Lower lobe of right lung (tissue), 2 donors: ENCODE measurements around the gene INTS14. TPM values are rescaled to one million over a fixed set of nuclear protein-coding genes. Genes with fewer than 3 reads are reported as not detected.
"Not testable (repeated sequence)": the region's sequence is repeated elsewhere in the genome, so short reads cannot be mapped to it uniquely, and the experiment has no call there.

Experiments used
- ATAC-seq, 2 donors: fragments of 200-7000 bp; cut with Tn5 transposase; one replicate each; pipeline ENCODE4 v1.9.1; 2020 to 2022; ENCODE audit warnings: mild to moderate bottlenecking in 2 of 2, moderate library complexity in 2 of 2
- DNase-seq: peaks from one replicate; pipeline ENCODE4 v3.0.0-alpha.2; 2020
- H3K27ac ChIP-seq: fragments of 200-600 bp; one replicate; pipeline ENCODE4 v1.8.0; 2022
- H3K27me3 ChIP-seq: fragments of 200-600 bp; one replicate; pipeline ENCODE4 v1.8.0; 2022; ENCODE audit warnings: low read depth
- H3K36me3 ChIP-seq: fragments of 200-600 bp; one replicate; pipeline ENCODE4 v1.8.0; 2022; ENCODE audit warnings: mild to moderate bottlenecking
- H3K4me1 ChIP-seq: fragments of 200-600 bp; one replicate; pipeline ENCODE4 v1.8.0; 2022
- H3K4me3 ChIP-seq: fragments of 200-600 bp; one replicate; pipeline ENCODE4 v1.8.0; 2022; ENCODE audit warnings: mild to moderate bottlenecking
- H3K9me3 ChIP-seq: fragments of 200-600 bp; one replicate; pipeline ENCODE4 v1.8.0; 2022
- intact Hi-C: fragments of 100-400 bp; cut with DNase I; formaldehyde crosslinking; loops from one replicate; pipeline ENCODE4 v1.11.0; 2022
- total RNA-seq: library from RNA; stranded (reverse); fragmentation: NEBNext Ultra II Directional; extraction: Animal tissue kit (Norgen Biotek cat#: 25700); gene quantifications from one replicate; pipeline ENCODE4 v1.2.1, GENCODE V29; 2021
- TF ChIP-seq, protein P1 (sequence below): fragments of 200-600 bp; IDR thresholded peaks from one replicate; pipeline ENCODE4 v1.8.0; 2022; ENCODE audit warnings: antibody characterized with exemption, mild to moderate bottlenecking
- donor health status: DM: no; HTN: yes; CAD: no; lungs with severe emphysema.

INTS14 gene
- total RNA-seq, 1 donor from 2014 or later: 27.1 TPM

DNA sequence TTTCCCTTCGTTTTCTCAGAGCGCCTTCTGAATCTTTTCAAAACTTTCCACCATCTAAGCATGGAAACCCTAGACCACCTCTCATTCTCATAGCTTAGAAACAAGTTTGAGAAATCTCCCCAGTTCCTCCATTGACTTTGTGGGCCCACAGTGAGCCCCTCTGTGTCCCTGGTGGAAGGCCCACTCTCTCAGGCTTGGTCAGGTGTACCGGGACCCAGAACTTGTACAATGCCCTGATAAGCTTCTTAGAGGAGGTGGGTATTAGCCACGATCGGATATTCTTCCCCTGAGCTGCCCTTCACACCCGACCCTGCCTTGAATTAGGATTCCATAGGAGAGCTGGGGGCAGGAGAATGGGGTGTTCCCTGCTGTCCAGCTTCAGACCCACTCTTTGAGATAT, 10.7 kb upstream of the INTS14 start, which contains the start of gene SLC24A1:
Gene SLC24A1 (plus strand): TSS at position 301 of the 400 bp plus-strand sequence. CDS start 2,143 bp downstream, outside the sequence.
- Histone ChIP-seq H3K27me3 (no peaks in the 10 kb centered on the region), H3K9me3 (no peaks in the 10 kb centered on the region), H3K4me1 (no peaks in the 10 kb centered on the region), H3K4me3 (no peak within 1 kb of the TSS), H3K36me3 (peaks cover 19% of the 10 kb centered on the region), H3K27ac (no peak within 1 kb of the TSS)
- intact Hi-C loops: no loop called here
- no peak for ATAC-seq
- TF ChIP-seq, protein P1, sequence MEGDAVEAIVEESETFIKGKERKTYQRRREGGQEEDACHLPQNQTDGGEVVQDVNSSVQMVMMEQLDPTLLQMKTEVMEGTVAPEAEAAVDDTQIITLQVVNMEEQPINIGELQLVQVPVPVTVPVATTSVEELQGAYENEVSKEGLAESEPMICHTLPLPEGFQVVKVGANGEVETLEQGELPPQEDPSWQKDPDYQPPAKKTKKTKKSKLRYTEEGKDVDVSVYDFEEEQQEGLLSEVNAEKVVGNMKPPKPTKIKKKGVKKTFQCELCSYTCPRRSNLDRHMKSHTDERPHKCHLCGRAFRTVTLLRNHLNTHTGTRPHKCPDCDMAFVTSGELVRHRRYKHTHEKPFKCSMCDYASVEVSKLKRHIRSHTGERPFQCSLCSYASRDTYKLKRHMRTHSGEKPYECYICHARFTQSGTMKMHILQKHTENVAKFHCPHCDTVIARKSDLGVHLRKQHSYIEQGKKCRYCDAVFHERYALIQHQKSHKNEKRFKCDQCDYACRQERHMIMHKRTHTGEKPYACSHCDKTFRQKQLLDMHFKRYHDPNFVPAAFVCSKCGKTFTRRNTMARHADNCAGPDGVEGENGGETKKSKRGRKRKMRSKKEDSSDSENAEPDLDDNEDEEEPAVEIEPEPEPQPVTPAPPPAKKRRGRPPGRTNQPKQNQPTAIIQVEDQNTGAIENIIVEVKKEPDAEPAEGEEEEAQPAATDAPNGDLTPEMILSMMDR: no peak
- DNase-seq: no peak

DNA sequence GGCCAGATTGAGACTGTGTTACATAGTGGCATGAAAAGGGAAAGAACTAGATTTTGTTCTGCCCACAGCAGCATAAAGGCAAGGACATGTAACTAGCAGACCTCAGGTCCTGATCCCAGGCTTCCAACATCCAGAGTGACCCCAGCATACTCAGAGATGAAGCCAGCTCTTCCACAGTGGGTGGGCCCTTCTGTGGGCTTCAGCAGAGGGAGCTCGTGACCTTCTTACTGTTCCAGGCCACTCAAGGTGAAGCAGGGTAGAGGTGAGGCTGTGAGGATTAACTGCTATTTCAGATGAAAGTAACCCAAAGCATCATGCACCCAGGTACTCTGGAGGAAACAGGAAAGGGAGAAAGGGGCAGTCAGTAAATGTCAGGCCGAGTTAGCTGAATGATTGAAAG, 9.9 kb upstream of the INTS14 start:
- H3K27me3 ChIP-seq: no peaks in the 10 kb centered on the region
- ATAC-seq: no peak

DNA sequence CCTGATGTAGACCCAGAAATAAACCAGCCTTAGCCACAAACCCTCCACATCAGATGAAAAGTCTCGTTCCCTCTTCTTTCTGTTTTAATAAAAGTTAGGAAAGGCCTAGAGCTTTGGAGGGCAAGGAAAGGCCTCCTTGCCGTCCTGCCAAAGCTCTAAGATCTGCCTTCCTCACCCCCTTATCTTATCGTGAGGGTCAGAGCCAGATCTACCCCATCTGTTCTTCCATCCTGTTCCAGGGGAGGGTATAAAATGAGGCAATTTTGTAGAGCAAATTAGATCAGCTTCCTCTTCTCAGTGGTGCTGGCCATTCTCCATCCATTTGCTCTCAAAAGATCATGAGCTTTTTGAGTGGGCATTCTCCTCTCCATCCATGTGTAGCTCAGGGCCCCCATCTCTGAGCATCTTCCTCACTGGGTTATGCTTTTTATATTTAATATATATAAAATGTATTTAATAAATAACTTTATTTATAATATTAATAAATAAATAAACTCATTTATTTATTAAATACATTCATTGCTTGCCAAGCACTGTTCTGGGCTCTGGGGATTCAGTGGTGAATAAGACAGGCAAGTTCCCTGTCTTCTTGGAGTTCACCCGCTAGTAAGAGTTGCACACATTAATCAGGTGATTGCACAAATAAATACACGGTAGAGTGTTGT, 8.8 kb upstream of the INTS14 start:
- H3K27ac ChIP-seq: no peak overlapping the region
- H3K9me3 ChIP-seq: no peaks in the 10 kb centered on the region
- TF ChIP-seq, protein P1: no peak
- intact Hi-C loops: no loop called here
- H3K4me1 ChIP-seq: no peaks in the 10 kb centered on the region
- no peaks in the 10 kb centered on the region for H3K27me3 ChIP-seq
- DNase-seq (no peak), ATAC-seq (no peak)
- H3K4me3 ChIP-seq: no peak overlapping the region
- H3K36me3 ChIP-seq: peaks cover 5% of the 10 kb centered on the region

More for the DNA sequence above, 9.9 kb upstream of the INTS14 start:
- DNase-seq: no peak
- Histone ChIP-seq H3K4me1 (no peaks in the 10 kb centered on the region), H3K27ac (no peak overlapping the region), H3K9me3 (no peaks in the 10 kb centered on the region), H3K36me3 (peaks cover 14% of the 10 kb centered on the region), H3K4me3 (no peak overlapping the region)
- TF ChIP-seq, protein P1: no peak
- intact Hi-C loops: no loop called here

DNA sequence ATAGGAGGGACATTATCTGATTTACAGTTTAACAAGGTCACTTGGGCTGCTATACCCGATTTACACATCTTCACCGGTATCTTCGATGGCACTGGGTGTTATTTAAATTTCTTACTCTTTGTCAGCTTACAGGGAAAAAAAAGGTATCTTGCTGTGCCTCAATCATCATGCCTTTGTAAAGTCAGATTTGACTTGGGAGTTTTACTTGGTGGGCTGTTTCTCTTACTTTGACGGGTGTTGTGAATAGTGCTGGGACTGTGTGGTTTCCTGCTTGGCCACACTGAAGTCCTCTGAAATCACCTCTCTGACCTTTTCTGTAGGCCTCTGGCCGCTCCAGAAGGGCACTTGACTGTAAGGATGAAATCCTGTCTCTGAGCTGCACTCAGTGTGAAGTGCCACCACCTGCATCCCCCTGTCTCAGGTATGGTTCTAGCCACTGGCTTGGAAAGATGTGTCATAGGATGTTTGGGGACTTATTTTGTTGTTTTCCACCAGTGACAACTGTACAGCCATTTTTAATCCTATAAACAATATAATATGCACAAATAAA, 7.7 kb upstream of the INTS14 start:
- Histone ChIP-seq H3K4me1 (no peaks in the 10 kb centered on the region), H3K9me3 (no peaks in the 10 kb centered on the region), H3K36me3 (no peaks in the 10 kb centered on the region), H3K4me3 (no peak overlapping the region), H3K27me3 (no peaks in the 10 kb centered on the region), H3K27ac (no peak overlapping the region)
- no peak for DNase-seq
- TF ChIP-seq, protein P1: no peak
- intact Hi-C loops: no loop called here
- no peak for ATAC-seq

DNA sequence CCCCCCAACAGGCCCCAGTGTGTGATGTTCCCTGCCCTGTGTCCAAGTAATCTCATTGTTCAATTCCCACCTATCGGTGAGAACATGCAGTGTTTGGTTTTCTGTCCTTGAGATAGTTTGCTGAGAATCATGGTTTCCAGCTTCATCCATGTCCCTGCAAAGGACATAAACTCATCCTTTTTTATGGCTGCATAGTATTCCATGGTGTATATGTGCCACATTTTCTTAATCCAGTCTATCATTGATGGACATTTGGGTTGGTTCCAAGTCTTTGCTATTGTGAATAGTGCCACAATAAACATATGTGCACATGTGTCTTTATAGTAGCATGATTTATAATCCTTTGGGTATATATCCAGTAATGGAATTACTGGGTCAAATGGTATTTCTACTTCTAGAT, 5.0 kb upstream of the INTS14 start:
- DNase-seq, H3K36me3 ChIP-seq, H3K9me3 ChIP-seq, H3K4me3 ChIP-seq, intact Hi-C loops, ATAC-seq, H3K27ac ChIP-seq, H3K27me3 ChIP-seq: not testable (repeated sequence)
- peaks cover 11% of the 10 kb centered on the region for H3K4me1 ChIP-seq
